ENCODE data around the gene SMG6.

DNA sequence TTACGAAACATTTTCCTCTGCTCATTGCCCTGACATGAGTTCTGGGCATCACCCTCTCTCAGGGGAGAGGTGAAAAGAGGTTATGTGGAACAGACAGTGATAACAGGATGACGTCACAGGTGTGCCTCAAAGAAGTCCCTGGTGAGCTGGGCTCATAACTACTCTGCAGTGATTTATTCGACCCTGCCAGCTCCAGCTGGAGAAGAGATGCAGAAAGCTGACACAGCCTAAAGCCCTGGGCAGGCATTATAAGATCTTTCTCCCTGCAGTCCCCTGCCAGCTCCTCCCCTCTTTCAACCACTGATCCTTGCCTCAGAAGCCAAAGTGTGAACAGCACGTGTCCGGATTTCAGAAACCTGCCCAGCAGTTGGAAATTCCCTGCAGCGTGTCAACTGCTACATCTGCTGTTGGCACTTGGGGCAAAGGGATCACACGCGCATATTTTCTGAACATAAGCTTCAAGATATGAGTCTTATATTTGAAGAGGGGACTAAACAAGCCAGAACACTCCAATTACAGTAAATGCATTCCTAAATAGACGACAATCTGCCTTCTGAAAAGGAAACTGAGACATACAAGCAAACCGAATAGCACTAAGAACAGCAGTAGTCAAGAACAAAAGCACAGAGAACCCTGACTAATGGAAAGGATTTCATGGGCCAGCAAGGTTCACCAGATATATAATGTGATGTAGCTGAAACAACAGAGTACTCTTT is 80.5 kb downstream of the SMG6 start:
- TF ChIP-seq, protein P1, sequence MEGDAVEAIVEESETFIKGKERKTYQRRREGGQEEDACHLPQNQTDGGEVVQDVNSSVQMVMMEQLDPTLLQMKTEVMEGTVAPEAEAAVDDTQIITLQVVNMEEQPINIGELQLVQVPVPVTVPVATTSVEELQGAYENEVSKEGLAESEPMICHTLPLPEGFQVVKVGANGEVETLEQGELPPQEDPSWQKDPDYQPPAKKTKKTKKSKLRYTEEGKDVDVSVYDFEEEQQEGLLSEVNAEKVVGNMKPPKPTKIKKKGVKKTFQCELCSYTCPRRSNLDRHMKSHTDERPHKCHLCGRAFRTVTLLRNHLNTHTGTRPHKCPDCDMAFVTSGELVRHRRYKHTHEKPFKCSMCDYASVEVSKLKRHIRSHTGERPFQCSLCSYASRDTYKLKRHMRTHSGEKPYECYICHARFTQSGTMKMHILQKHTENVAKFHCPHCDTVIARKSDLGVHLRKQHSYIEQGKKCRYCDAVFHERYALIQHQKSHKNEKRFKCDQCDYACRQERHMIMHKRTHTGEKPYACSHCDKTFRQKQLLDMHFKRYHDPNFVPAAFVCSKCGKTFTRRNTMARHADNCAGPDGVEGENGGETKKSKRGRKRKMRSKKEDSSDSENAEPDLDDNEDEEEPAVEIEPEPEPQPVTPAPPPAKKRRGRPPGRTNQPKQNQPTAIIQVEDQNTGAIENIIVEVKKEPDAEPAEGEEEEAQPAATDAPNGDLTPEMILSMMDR (IDR thresholded peaks at IDR 0.05): no peak
- TF ChIP-seq POLR2A (IDR thresholded peaks at IDR 0.05): no peak
